ENCODE data around the gene LIPG.

Gene LIPG

GRCh38 chr18:49640741-49641140 lies 78.9 kb downstream of the LIPG start:
- no peak for DNase-seq

DNA sequence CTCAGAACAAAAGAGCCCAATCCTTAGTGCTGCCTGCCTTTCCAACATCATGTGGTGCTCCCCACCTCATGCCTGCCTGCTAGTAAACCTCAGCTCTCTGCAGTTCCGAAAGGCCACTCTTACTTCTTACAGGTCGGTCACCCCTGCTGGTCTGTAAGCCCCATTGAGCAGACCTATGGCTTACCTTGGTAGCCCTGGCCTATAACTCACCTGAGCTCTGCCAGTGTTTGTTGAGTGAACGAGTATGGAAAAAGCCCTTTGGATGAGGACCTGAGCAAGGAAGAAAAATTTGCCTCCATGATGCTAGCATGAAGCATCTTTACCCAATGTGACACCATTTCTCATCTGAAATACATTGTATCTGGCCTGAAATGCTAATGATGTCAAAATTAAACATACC lies 83.3 kb downstream of the LIPG start:
- DNase-seq: no peak

- DNase-seq: no peak
These were observed 84.0 kb downstream of the LIPG start for GRCh38 chr18:49645841-49646351.

- no peak for DNase-seq
These were observed 85.0 kb downstream of the LIPG start for GRCh38 chr18:49646873-49647272.

- DNase-seq: no peak
These were observed 85.8 kb downstream of the LIPG start for GRCh38 chr18:49647496-49648168.

GRCh38 chr18:49648326-49648725 lies 86.5 kb downstream of the LIPG start:
- no peak for DNase-seq
